ENCODE measurements around the gene CEMIP.
"Not testable (repeated sequence)": the region's sequence is repeated elsewhere in the genome, so short reads cannot be mapped to it uniquely, and the experiment has no call there.

CEMIP gene

DNA sequence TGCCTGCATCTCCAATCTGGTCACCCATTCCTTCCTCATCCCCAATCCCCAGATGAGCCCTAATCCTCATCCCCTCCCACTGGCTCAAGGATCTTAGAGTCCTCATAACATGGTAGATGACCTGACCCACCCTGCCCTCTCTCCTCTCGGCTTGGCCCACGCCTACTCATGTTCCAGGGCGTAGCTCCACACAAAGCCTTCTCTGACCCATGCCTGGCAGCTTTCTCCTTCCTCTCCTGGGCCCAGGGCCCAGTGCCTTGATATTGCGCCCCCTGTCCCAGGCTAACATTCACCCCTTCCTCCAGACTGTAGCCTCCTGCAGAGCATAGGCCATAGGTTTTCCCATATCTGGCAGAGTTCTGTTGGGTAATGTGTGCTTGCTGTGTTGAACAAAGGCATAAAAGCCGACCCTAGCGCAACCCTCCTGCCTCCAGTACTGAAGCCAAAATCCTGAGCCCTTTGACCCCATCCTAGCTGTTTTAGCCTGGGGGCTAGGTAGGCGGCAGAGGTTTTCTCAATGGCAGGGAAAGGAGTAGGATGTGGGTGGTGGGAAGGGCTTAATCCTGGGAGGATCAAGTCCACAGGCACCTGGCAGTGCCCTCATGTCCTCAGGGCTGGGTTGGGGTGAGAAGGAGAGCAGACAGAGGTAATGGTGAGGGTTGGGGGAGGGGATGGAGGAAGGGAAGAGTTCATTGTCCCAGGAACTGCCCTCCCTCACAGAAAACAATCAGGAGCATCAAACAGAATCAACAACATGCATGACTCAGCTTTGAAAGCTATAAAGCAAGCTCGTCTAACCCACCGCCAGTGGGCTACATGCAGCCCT, 175.0 kb downstream of the CEMIP start:
- no peak for DNase-seq (ENCODE audit: low spot score)

DNA sequence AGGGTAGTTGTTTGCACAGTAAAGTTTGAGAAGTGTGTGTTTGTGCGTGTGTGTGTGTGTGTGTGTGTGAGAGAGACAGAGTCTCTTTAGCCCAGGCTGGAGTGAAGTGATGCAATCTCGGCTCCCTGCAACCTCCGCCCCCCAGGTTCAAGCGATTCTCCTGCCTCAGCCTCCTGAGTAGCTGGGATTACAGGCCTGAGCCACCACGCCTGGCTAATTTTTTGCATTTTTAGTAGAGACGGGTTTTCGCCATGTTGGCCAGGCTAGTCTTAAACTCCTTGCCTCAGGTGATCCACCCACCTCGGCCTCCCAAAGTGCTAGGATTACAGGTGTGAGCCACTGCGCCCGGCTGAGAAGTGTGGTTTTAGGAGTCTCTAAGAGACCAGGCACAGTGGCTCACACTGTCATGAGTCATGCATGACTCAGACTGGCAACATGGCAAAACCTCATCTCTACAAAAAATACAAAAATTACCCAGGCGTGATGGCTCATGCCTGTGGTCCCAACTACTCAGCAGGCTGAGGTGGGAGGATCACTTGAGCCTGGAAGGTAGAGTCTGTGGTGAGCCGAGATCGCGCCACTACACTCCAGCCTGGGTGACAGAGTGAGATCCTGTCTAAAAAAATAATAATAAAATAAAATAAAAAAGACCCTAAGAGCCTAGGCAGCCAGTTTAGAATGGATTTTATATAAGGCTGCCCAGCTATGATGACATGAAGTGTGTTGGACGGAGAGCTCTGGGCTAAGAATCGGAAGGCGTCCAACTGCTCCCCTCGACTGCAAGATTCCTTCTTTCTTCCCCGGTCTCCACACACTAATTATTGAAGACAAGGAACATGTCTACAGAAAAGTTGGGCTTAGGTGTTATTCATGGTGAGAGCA, 176.6 kb downstream of the CEMIP start:
- not testable (repeated sequence) for DNase-seq (ENCODE audit: low spot score)

DNA sequence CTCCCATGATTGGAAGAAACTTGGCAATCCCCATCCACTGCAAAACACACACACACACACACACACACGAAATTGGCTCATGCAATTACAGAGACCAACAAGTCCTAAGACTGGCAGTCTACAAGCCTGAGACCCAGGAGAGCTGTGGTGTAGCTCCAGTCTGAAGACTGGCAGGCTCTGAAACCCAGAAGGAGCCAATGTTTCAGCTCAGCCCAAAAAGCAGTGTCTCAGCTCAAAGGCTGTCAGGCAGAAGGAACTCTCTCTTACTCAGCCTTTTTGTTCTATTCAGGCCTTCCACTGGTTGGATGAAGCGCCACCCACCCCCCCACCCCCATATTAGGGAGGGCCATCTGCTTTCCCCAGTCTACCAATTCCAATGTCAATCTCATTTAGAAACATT, 178.4 kb downstream of the CEMIP start:
- no peak for DNase-seq (ENCODE audit: low spot score)

DNA sequence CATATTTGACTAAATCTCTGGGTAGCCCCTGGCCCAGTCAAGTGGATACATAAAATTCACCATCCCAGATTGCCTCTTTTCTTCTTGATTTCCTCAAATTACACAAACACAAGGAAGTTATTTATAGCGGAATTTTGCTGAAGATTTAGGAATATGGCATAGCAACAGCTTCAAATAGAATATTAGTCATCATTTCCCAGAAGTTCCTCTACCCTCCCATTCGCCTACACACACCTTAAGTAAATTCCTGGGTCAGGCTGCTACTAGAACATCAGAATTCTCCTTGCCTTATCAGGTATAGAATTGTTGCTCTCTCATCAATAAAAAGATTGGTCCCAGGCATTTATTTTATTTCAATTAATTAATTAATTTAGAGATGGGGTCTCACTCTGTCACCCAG, 178.8 kb downstream of the CEMIP start:
- DNase-seq (ENCODE audit: low spot score) = no peak

DNA sequence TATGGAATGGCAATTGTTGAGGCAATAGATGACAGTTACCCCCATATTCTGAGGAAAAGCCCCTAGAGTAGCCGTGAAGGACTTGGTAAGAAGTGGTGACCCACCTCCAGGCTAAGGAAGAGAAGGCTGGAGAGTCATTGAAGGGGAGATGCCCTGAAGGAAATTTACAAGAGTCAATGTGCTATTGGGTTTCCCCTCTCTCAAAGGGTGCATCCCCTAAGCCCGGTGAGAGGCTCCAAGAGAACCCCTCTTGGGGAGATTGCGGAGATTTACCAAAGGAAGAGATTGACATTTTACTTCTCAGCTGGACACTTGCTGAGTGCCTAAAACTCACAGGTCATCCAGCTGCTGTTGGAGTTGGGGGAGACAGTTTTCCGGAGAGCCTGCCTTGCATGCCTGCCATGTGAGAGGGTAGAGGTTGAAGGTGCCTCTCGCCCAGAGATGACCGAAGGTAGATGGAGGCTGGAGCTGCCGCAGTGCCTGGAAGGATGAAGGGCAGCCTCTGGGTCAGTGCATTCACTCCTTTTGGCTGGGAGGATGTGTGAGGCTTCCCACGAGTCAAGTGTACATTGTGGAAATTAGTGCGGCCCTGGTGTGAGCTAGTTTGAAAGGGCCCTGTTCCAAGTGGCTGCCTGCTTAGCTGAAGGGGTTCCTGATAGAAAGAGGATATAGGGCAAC, 179.8 kb downstream of the CEMIP start:
- no peak for DNase-seq (ENCODE audit: low spot score)

DNA sequence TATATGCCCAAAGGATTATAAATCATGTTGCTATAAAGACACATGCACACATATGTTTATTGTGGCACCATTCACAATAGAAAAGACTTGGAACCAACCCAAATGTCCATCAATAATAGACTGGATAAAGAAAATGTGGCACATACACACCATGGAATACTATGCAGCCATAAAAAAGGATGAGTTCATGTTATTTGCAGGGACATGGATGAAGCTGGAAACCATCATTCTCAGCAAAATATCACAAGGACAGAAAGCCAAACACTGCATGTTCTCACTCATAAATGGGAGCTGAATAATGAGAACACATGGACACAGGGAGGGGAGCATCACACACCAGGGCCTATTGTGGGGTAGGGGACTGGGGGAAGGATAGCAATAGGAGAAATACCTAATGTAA, 186.3 kb downstream of the CEMIP start:
- not testable (repeated sequence) for DNase-seq (ENCODE audit: low spot score)

DNA sequence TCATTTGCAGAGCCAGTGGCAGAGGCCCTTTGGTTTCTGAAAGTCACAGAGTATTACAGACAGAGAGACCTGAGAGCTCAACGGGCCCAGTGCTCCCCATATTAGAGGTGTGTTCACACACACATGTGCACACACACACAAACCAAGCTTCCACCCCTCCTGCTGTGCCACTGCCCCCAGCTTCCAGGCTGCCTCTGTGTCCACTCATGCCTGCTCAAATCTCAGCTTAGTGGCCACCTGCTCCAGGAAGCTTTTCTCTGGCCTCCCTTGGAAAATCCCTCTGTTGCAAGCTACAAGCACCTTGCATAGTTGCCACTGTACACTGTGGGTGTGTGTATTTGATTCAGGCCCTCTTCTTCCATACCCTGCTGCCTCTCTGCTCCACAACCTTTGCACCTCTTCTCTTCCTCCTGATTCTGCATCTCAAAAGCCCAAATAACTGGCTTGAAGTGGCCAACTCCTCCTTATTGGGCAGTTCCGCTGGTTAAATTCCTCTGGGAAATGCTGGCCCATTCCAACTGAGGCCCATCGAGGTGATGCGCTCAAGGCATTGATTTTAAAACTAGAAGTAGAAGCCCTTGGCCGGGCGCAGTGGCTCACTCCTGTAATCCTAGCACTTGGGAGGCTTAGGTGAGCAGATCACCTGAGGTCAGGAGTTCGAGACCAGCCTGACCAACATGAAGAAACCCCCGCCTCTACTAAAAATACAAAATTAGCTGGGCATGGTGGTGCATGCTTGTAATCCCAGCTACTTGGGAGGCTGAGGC, 187.4 kb downstream of the CEMIP start:
- no peak for DNase-seq (ENCODE audit: low spot score)

DNA sequence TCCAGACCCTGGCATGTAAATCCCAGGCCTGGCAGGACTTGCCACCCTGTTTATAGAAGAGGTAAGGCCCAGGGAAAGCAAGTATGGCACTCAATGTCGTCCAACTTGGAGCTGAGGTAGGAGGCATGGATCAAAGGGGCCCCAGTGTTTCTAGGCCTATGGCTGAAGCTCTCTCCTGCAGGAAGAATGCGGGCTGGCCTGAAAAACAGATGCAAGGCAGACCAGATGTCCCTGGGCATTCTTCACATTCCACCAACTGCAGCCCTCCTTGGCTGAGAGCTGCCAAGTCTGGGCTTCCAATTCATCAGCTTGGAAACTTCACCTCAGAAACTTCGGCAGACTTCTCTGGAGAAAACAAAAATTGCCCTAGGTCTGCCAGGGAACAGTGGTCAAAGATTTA, 188.3 kb downstream of the CEMIP start:
- no peak for DNase-seq (ENCODE audit: low spot score)

DNA sequence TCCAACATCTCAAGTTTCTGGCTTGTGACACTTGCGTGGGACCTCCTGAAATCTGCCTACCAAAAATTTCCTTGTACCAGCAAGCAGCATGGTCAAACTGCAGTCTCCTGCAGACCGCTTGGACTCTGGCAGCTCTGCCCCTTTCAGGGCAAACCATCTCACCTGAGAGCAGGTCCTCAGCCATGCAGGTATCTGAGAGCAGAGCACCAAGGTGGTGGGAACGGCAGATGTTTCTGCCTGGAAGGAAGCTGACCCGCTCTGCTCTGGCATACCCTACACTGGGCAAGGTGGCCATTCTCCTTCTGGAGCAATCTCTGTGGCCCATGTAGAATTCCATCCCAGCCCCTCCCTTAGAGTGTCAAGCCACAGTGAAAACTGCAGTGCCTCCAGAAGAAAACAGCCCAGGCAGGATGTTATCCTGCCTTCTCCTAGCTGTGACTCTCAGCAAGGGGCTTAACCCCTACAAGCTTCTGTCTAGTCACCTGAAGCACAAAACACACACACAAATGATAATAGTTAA, 188.9 kb downstream of the CEMIP start:
- no peak for DNase-seq (ENCODE audit: low spot score)

DNA sequence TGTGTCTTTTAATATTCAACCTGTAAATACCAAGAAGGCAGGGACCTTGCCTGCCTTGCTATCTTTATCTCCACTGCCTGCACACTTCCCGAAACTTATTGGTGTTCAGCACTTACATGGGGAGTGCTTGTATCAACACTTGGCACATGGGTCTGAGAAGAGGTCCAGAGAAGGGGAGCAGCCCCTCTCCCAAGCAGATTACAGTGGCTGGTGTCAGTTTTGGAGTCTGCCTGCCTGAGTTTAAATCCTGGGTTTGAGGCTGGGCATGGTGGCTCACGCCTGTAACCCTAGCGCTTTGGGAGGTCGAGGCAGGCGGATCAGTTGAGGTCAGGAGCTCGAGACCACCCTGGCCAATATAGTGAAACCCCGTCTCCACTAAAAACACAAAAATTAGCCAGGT, 190.1 kb downstream of the CEMIP start:
- no peak for DNase-seq (ENCODE audit: low spot score)

DNA sequence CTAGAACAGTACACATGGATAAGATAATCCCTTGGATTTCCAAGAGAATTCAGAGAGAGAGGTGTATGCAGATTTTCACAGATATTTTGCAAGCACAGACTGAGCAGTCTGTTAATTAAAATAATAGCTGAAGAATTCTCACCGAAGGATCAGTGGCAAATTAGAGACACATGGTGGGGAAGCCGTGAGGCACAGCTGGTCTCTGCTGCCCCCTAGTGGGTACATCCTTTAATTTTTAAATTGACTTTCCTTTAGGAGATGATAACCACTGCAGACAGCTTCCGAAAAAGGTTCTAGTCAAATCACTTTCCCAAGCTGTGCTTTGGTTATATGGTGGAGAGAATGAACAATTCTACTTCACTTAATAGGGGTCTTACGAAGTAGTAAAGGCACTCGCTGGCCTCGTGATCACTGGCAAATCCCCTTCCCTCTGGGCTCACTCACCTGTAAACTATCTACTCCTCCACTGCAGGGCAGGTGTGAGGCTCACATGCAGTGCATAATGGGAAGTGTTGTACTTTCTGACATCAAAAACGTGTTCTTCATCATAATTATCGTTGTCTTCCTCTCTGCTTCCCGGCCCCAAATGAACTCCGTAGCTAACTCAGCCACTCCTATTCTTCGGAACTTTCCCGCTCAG, 191.0 kb downstream of the CEMIP start:
- DNase-seq (ENCODE audit: low spot score) = peak; percentile 74

DNA sequence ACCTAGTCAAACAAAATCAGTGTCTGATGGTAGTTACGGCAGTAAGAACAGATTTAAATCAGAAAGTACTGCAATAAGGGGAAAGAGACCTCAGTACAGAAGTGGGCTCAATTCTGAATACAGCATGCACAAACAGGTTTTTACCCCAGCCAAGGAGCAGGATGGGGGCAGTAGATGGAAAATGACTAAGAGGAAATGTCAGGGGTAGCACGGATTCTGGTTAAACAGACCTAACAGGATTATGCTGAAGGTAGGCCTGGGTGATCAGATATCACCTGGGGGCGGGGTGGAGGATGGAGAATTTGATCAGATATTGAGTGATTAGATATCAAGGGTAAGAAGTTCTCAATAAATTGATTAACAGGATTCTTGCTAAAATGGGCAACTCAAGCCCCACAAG, 191.5 kb downstream of the CEMIP start:
- DNase-seq (ENCODE audit: low spot score) = no peak

DNA sequence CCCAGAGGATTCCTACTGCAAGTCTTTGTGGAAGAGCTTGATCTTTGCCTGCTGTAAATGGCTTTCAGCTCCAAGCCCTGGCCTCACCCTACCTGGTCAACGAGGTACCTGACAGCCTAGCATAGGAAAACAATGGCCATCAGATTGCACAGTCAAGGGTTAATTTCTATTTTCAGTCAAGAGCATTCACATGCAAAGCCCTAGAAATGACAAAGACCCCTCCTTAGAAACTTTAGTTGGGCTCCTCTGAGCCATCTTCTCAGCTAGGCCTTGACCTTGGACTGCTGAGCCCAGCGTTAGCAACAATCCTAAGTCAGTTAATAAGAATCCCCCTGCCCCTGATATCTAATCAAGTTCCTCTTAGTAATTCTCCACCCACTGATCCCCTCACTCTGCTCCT, 192.0 kb downstream of the CEMIP start:
- DNase-seq (ENCODE audit: low spot score) = no peak

DNA sequence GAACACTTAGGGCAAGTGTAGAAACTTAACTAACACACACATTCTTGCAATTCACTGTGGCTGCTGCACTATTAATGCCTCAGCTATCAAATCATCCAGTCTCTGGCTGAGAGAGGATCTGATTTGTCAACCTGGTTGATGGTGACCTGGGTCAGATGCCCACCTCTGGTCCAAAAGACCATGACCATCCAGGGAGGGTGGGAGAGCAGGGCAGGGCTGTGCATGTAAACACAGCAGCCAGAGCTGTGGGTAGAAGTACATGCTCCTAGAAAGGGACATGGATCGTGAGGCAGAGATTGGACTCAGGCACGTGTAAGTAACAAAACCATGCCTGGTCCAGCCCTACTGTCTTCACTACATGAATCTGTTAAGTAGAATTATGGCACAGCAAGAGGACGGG, 193.1 kb downstream of the CEMIP start:
- no peak for DNase-seq (ENCODE audit: low spot score)

DNA sequence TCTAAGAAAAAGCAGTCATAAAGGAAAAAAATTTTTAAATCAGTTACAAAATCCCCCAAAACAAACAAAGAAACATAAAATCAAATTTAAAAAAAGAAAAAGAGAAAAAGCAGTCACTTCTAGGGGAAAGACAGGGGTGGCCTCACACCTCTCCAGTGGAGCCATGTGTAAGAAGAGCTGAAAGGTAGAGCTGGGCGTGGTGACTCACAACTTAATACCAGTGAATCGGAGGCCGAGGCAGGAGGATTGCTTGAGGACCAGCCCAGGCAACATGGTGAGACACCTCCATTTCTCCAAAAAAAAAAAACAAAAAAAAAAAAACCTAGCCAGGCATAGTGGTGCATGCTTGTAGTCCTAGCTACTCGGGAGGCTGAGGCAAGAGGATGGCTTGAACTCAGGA, 195.7 kb downstream of the CEMIP start:
- DNase-seq (ENCODE audit: low spot score) = no peak

DNA sequence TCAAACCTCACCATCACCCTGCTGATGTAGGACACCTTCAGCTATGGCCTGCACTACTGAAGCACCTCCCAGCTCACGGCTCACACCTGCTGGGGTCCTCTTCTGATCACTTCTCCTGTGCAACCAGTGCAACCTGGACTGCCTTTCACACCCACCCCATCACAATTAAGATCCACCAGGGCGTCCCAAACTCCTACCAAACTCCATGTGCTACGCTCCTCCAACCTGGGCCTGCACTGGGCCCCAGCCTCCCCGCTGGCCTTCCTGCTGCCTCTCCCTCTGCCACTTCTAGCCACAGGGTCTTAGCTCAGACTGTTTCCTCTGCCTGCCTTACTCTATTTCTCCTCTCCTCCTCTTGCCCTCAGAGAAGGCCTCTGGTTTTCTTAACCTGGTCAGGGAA, 197.7 kb downstream of the CEMIP start:
- no peak for DNase-seq (ENCODE audit: low spot score)

DNA sequence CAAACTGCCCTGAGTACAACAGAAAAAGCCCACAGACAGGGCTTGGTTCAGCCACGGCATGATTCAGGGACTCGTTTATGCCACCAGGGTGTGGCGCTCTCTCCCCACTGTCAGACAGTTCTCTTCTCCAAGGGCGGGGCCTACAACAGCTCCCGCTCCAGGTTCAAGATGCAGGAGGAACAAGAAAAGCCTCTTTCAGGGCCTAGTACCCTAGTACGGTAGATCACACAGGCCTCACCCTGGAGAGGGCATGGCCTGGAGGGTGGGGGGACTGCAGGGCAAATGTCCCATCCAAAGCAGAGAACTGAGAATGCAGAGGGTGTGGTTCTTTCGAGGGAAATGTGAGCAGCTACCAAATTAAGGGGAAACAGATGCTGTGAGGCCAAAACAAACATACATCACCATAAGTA, 198.5 kb downstream of the CEMIP start:
- peak; percentile 77 for DNase-seq (ENCODE audit: low spot score)

DNA sequence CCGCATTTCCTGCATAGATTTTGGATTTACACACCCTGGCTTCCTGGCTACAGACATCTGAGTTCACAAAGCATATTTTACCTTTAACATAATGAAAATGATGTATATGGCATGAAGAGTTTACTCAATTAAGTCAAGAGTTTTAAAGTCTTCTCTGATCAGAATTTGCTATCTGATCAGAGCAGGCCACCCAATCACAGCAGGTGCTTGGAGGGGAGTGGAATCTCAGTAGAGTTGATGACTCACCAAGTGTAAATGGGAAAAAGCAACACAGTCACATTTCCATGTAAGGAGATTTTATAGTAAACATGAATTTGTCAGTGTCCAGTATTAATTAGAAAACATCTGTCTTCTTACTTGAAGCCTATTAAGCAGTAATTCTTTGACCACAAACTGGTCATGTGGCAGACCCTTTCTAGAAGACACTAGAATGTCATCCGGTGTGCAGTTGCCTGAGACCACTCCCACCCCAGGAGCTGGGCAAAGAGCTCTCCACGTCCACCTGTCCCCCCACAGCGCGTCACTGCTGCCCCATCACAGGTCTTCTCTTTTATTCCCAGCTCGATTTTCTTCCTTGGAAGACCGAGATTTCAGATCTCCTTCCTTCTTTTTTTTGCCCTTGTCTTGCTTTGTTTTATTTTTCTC, 199.6 kb downstream of the CEMIP start:
- DNase-seq (ENCODE audit: low spot score) = no peak

DNA sequence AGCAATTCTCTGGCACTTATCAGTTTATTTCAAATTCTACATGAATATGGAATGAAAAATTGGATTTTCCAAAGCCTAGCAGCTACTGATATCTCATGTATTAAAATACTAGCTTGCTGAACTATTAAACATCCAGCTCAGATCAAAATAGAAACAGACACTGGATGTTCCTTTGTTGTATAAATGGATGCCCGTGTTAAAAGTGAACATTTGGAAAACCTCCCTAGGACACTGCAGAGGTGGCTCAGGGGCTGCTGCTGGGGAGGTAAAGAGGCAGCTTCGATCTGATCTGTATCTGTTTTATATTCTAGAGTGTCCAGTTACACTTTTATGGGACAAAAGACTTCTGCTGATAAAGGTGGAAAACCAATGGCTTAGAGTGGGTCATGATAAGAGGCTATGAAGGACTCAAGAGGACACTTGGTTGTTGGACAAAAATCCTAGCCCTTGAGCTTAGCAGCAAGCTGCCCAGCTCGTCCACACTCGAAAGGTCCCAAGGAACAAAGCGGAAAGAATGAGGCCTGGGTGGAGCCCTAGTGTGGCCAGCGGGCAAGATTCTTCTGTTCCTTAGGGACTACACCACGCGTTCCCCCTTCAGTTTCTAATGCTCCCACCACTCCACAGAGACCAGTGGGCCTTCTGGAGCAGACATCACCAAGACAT, 200.5 kb downstream of the CEMIP start:
- DNase-seq (ENCODE audit: low spot score) = no peak

DNA sequence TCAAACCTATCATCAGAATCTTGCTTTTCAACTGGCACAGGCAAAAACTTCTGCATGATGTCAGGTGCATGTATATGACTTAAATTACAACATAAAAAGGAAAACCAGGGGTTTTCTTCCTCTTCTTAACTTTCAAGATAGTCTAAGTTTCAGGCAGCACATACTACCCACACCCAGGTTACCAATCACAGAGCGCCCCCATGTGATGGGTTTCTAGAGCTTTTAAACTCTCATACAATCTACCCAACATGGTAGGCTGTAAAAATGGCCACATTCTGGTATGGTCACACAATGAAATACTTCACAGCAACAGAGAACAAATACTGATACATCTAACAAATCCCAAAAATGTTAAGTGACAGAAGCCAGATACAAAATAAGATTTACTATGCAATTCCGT, 203.0 kb downstream of the CEMIP start:
- DNase-seq (ENCODE audit: low spot score) = no peak
